Fibroblast of skin of abdomen (primary cell): ENCODE results near the gene CEACAM7.

Experiments
- DNase-seq: peaks from one replicate; pipeline ENCODE4 v3.0.0-alpha.2; 2013

Gene CEACAM7

GRCh38 chr19:41700381-41701195, 12.5 kb upstream of the CEACAM7 start:
- DNase-seq = no peak

- DNase-seq = no peak
Measured at GRCh38 chr19:41699968-41700323, 11.9 kb upstream of the CEACAM7 start.

DNA sequence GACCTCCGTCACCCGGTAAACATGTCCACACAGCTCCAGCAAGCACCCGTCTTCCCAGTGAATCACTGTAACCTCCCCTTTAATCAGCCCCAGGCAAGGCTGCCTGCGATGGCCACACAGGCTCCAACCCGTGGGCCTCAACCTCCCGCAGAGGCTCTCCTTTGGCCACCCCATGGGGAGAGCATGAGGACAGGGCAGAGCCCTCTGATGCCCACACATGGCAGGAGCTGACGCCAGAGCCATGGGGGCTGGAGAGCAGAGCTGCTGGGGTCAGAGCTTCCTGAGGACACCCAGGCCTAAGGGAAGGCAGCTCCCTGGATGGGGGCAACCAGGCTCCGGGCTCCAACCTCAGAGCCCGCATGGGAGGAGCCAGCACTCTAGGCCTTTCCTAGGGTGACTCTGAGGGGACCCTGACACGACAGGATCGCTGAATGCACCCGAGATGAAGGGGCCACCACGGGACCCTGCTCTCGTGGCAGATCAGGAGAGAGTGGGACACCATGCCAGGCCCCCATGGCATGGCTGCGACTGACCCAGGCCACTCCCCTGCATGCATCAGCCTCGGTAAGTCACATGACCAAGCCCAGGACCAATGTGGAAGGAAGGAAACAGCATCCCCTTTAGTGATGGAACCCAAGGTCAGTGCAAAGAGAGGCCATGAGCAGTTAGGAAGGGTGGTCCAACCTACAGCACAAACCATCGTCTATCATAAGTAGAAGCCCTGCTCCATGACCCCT, 11.3 kb upstream of the CEACAM7 start:
- no peak for DNase-seq

GRCh38 chr19:41698746-41699230, 10.7 kb upstream of the CEACAM7 start:
- no peak for DNase-seq

- DNase-seq = no peak
Measured at GRCh38 chr19:41697198-41697855, 9.3 kb upstream of the CEACAM7 start.

- no peak for DNase-seq
Measured at GRCh38 chr19:41696402-41697197, 8.5 kb upstream of the CEACAM7 start.

- no peak for DNase-seq
Measured at GRCh38 chr19:41695745-41696144, 7.7 kb upstream of the CEACAM7 start.

- DNase-seq = no peak
Measured at GRCh38 chr19:41694831-41695635, 7.0 kb upstream of the CEACAM7 start.

- DNase-seq = no peak
Measured at GRCh38 chr19:41694196-41694595, 6.1 kb upstream of the CEACAM7 start.

- no peak for DNase-seq
Measured at GRCh38 chr19:41691268-41691970, 3.3 kb upstream of the CEACAM7 start.

DNA sequence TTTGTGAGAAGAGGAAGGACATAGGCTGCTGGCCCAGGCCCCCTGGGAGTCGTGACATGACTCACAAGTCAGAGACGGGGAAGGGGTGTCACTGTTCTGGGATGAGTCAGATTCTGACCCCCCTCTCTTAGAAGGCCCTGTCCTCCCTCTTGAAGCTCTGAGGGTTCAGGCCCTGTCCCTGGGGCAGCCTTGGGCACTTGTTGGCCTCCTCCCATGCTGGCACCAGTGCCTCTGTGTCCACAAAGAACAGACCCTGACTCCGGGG, 2.7 kb upstream of the CEACAM7 start:
- no peak for DNase-seq

- DNase-seq = no peak
Measured at GRCh38 chr19:41689993-41690800, 2.1 kb upstream of the CEACAM7 start.

- DNase-seq = no peak
Measured at GRCh38 chr19:41688687-41689086, 617 bp upstream of the CEACAM7 start.

- DNase-seq = no peak
Measured at GRCh38 chr19:41687419-41687818, 651 bp downstream of the CEACAM7 start.

- DNase-seq = no peak
Measured at GRCh38 chr19:41682437-41682836, 5.6 kb downstream of the CEACAM7 start.

GRCh38 chr19:41671486-41671885, 16.6 kb downstream of the CEACAM7 start:
- no peak for DNase-seq

DNA sequence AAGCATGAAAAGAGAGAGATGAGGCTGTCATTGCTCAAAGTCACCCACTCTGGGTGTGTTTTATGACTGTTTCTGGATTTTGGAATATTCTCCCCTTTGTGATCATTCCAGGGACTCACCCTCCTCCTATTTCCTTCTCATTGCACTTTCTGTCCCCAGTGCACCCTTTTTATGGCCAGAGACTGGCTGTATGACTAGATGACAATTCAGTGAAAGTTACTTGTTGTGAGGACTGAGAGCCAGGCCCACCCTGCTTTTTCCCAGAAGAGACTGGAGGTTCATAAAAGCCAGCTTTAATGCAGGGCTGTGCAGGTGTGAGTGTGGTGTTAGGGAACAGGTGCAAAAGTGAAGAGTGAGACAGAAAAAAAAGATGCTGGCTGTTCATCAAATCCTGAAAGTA, 17.3 kb downstream of the CEACAM7 start:
- no peak for DNase-seq

DNA sequence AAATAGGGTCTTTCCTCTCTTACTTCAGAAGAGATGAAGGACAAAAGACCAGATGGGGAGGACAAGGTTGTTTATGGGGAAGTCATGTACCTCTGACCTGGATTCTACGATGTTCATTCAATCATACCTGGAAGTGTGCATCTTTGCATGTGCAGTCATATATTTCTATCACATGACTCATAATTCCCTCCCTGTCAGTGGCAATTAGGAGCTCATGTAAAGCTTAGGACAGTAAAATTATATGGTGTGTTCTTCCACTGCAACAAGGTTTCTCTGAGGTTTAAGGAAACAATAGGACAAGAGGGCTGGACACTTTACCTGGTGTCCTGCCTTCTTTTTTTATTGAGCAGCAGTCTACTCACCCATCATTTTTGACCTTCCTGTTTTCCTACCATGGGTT, 19.8 kb downstream of the CEACAM7 start:
- DNase-seq = no peak

- DNase-seq = no peak
Measured at GRCh38 chr19:41666075-41666474, 22.0 kb downstream of the CEACAM7 start.

DNA sequence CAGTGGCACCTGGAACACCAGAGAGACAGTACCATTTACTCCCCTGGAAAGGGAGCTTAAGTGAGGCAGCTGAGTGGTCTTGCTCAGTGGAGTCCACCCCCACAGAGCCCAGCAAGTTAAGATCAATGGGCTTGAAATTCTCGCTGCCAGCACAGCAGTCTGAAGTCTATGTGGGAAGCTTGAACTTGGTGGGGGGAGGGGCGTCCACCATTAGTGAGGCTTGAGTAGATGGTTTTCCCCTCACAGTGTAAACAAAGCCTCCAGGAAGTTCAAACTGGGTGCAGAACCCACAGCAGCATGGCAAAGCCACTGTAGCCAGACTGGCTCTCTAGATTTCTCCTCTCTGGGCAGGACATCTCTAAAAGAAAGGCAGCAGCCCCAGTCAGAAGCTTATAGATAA, 30.9 kb downstream of the CEACAM7 start:
- DNase-seq = no peak
